ENCODE measurements around the gene NIPA2. TPM values are rescaled to one million over a fixed set of nuclear protein-coding genes. Genes with fewer than 3 reads are reported as not detected.
A peak's percentile ranks its signal among the peaks of the same experiment; 100 is the strongest.
"Not testable (repeated sequence)": the region's sequence is repeated elsewhere in the genome, so short reads cannot be mapped to it uniquely, and the experiment has no call there.

NIPA2 gene
- total RNA-seq = 10 to 100 TPM; 42.2 to 47.9 TPM

DNA sequence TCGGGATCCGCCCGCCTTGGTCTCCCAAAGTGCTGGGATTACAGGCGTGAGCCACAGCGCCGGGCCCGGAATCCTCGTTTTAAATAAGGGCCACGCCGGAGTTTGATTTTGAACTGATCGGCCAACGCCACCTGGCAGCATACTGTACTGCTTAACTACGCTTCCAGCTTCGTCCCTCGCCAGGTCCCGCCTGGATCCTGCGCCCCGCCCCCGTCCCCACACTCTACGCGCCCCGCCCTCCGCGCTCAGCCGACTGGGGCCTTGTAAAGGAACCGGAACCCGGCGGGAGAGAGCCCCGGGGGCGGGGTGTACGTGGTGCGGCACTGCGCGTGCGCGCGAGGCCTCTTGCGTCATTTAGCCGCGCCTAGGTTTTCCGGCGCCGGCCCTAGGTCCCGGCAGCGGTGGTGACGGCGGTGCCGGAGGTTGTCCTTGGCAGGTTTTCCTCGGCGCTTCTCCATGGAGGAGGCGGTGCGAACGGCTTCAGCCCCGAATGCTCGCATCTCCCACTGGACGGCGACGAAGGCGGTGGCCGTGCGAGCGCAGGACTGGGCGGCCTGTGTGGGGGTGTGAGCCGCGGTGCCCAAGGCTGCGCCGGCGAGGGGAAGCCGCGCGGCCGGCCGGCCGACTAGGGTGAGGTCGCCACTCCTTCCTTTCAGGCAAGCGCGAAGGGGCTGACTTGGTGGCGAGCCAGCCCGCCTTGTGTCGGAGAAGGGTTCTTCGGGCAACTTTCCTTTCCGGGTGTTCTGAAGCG, at the start of gene NIPA2:
Gene NIPA2, plus strand, starts transcription at position 375 of the 751 bp plus-strand sequence. CDS start 13,066 bp downstream, outside the sequence.
- H3K4me1 Mint-ChIP-seq = peaks cover 18% of the 10 kb centered on the region
- H3K36me3 Mint-ChIP-seq = peaks cover 13% of the 10 kb centered on the region
- peak within 1 kb of the TSS; percentile 98 for H3K4me3 Mint-ChIP-seq
- H3K27me3 Mint-ChIP-seq = peaks cover 5% of the 10 kb centered on the region
- DNase-seq = peak; percentile 99
- peak within 1 kb of the TSS; percentile 92 for H3K27ac Mint-ChIP-seq
- ATAC-seq (ENCODE audit: low read depth) = peak; percentile 92
- POLR2A ChIA-PET = interaction anchor here (0.5 to 2.7 kb wide), 8 partner anchors 15 to 201 kb away, joined by 3 to 11 read pairs (median 5); partner anchors contain the start of gene TUBGCP5
- peaks cover 1% of the 10 kb centered on the region for H3K9me3 Mint-ChIP-seq

- POLR2A ChIA-PET = no interaction called here
- no peak overlapping the region for H3K4me3 Mint-ChIP-seq
- H3K4me1 Mint-ChIP-seq = peaks cover 25% of the 10 kb centered on the region
- no peak overlapping the region for H3K27ac Mint-ChIP-seq
- peaks cover 24% of the 10 kb centered on the region for H3K36me3 Mint-ChIP-seq
- ATAC-seq (ENCODE audit: low read depth) (no peak), DNase-seq (no peak)
- H3K27me3 Mint-ChIP-seq = no peaks in the 10 kb centered on the region
- H3K9me3 Mint-ChIP-seq = peaks cover 4% of the 10 kb centered on the region
Measured at GRCh38 chr15:22794063-22794462, 44.4 kb upstream of the NIPA2 start.

DNA sequence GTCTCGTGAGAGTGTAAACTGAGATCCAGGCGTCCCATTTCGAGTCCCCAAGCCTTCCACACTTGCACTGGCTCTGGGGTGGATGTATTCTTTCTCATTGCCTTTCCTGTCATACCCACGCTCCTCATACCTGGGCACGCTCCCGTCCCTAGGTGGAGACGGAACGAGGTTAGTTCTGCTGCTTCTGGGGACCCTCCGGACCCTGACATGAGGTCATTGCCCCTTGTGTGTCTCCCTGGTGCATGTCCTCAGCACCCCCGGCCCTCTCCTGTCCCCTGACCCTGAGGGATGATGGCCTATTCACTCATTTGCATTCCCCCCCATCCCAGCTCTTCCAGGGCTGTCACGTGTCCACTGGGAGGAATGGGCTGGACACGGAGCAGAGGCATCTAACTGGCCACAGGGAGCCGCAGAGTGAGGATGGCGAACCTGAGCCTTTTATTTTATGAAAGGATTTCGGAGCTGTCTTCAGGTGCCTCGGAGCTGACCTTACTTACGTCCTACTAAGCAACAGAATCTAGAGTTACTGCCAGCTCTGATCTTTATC, 43.8 kb upstream of the NIPA2 start:
- Mint-ChIP-seq H3K27me3 (no peaks in the 10 kb centered on the region), H3K27ac (no peak overlapping the region), H3K4me1 (peaks cover 25% of the 10 kb centered on the region), H3K36me3 (peaks cover 18% of the 10 kb centered on the region), H3K9me3 (no peaks in the 10 kb centered on the region), H3K4me3 (no peak overlapping the region)
- DNase-seq (no peak), ATAC-seq (ENCODE audit: low read depth) (no peak)
- POLR2A ChIA-PET = no interaction called here

GRCh38 chr15:22795206-22796063, 43.0 kb upstream of the NIPA2 start:
- peaks cover 16% of the 10 kb centered on the region for H3K36me3 Mint-ChIP-seq
- H3K4me1 Mint-ChIP-seq = peaks cover 25% of the 10 kb centered on the region
- H3K4me3 Mint-ChIP-seq = no peak overlapping the region
- no peaks in the 10 kb centered on the region for H3K9me3 Mint-ChIP-seq
- ATAC-seq (ENCODE audit: low read depth) = no peak
- POLR2A ChIA-PET = interaction anchor here (1.2 kb wide), 1 partner anchor 9 kb away, joined by 4 read pairs; the partner anchor contains the start of gene NIPA1
- no peaks in the 10 kb centered on the region for H3K27me3 Mint-ChIP-seq
- DNase-seq = no peak
- H3K27ac Mint-ChIP-seq = no peak overlapping the region

DNA sequence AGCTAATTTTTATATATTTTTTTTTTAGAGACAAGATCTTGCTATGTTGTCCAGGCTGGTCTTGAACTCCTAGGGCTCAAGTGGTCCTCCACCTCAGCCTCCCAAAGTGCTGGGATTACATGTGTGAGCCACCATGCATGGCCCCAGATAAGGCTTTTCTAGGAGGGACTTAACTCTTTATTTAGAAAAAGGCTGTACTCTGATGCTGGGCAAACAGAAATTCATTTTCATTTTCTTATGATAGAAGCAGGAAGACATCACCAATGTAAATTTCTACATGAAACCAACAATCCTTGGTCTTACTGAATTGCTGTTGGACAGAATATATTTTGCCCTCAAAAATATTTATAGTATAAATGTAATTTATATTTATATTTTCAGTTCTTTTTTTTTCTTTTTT, 42.4 kb upstream of the NIPA2 start:
- POLR2A ChIA-PET = interaction anchor here (1.2 kb wide), 1 partner anchor 10 kb away, joined by 4 read pairs; the partner anchor contains the start of gene NIPA1
- DNase-seq (no peak), ATAC-seq (ENCODE audit: low read depth) (no peak)
- Mint-ChIP-seq H3K4me3 (peak overlapping the region; percentile 37), H3K9me3 (no peaks in the 10 kb centered on the region), H3K4me1 (peaks cover 24% of the 10 kb centered on the region), H3K27ac (peak overlapping the region; percentile 58), H3K36me3 (peaks cover 16% of the 10 kb centered on the region), H3K27me3 (no peaks in the 10 kb centered on the region)

GRCh38 chr15:22799902-22800301, 38.6 kb upstream of the NIPA2 start:
- DNase-seq = no peak
- Mint-ChIP-seq H3K27me3 (no peaks in the 10 kb centered on the region), H3K4me3 (no peak overlapping the region), H3K27ac (no peak overlapping the region), H3K9me3 (no peaks in the 10 kb centered on the region), H3K36me3 (peaks cover 4% of the 10 kb centered on the region), H3K4me1 (peaks cover 17% of the 10 kb centered on the region)
- POLR2A ChIA-PET = no interaction called here
- no peak for ATAC-seq (ENCODE audit: low read depth)

DNA sequence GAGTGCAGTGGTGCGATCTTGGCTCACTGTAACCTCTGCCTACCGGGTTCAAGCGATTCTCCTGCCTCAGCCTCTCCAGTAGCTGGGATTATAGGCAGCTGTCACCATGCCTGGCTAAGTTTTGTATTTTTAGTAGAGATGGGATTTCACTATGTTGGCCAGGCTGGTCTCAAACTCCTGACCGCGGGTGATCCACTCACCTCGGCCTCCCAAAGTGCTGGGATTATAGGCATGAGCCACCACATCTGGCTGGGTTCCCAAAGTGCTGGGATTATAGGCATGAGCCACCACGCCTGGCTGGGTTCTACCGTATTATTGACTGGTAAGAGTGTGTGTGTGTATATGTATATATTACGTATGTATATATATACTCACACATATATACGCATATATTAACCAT, 35.5 kb upstream of the NIPA2 start:
- ATAC-seq (ENCODE audit: low read depth); H3K36me3 Mint-ChIP-seq; H3K9me3 Mint-ChIP-seq; H3K27ac Mint-ChIP-seq; H3K4me1 Mint-ChIP-seq; H3K27me3 Mint-ChIP-seq; POLR2A ChIA-PET; DNase-seq; H3K4me3 Mint-ChIP-seq: not testable (repeated sequence)

DNA sequence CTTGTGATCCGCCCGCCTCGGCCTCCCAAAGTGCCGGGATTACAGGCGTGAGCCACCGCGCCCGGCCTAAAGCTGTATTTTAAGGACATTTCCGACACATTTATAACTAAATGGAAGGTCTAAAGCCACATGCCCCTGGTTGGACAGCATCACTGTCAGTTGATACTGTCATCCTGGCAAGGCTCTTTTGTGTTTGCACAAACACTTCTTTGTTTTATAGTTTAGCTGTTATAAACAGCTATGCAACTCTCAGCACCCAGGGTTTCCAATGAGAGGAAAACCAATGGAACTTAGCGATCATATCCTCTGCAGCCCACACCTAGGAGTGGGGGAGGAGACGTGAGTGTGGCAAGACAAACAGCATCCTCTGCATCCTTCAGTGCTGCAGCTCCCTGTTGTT, 32.3 kb upstream of the NIPA2 start:
- no peaks in the 10 kb centered on the region for H3K9me3 Mint-ChIP-seq
- DNase-seq = no peak
- H3K27ac Mint-ChIP-seq = no peak overlapping the region
- H3K4me1 Mint-ChIP-seq = peaks cover 18% of the 10 kb centered on the region
- no peak for ATAC-seq (ENCODE audit: low read depth)
- H3K36me3 Mint-ChIP-seq = no peaks in the 10 kb centered on the region
- H3K4me3 Mint-ChIP-seq = no peak overlapping the region
- POLR2A ChIA-PET = no interaction called here
- no peaks in the 10 kb centered on the region for H3K27me3 Mint-ChIP-seq

- ATAC-seq (ENCODE audit: low read depth) = no peak
- no peak for DNase-seq
- Mint-ChIP-seq H3K27ac (no peak overlapping the region), H3K9me3 (no peaks in the 10 kb centered on the region), H3K27me3 (no peaks in the 10 kb centered on the region), H3K36me3 (no peaks in the 10 kb centered on the region), H3K4me1 (peaks cover 17% of the 10 kb centered on the region), H3K4me3 (no peak overlapping the region)
- POLR2A ChIA-PET = no interaction called here
Measured at GRCh38 chr15:22806664-22807063, 31.8 kb upstream of the NIPA2 start.

- ATAC-seq (ENCODE audit: low read depth); DNase-seq; H3K4me3 Mint-ChIP-seq; H3K27me3 Mint-ChIP-seq; H3K27ac Mint-ChIP-seq; H3K36me3 Mint-ChIP-seq; H3K9me3 Mint-ChIP-seq; POLR2A ChIA-PET: not testable (repeated sequence)
- peaks cover 15% of the 10 kb centered on the region for H3K4me1 Mint-ChIP-seq
Measured at GRCh38 chr15:22807831-22808230, 30.6 kb upstream of the NIPA2 start.

DNA sequence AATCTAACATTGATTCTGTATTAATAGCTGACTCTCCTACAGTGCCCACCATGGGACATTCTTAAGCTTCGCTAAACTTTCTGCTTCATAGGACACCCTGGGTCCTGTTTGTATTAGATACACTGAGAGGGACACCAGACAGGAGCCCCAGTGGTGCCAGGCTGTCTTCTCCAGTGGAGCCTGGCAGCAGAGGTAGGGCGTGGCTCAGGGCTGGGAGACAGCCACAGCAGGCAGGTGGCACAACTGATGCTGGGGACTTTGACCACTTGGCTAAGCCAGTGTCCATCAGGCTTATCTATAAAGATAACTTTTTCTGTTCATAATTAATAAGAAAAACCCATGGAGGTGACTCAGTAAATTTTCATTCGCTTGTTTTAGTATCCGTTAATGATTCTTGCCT, 30.2 kb upstream of the NIPA2 start:
- POLR2A ChIA-PET = no interaction called here
- H3K4me1 Mint-ChIP-seq = peaks cover 15% of the 10 kb centered on the region
- no peak overlapping the region for H3K4me3 Mint-ChIP-seq
- H3K27me3 Mint-ChIP-seq = no peaks in the 10 kb centered on the region
- DNase-seq (no peak), ATAC-seq (ENCODE audit: low read depth) (no peak)
- H3K27ac Mint-ChIP-seq = no peak overlapping the region
- no peaks in the 10 kb centered on the region for H3K36me3 Mint-ChIP-seq
- no peaks in the 10 kb centered on the region for H3K9me3 Mint-ChIP-seq

DNA sequence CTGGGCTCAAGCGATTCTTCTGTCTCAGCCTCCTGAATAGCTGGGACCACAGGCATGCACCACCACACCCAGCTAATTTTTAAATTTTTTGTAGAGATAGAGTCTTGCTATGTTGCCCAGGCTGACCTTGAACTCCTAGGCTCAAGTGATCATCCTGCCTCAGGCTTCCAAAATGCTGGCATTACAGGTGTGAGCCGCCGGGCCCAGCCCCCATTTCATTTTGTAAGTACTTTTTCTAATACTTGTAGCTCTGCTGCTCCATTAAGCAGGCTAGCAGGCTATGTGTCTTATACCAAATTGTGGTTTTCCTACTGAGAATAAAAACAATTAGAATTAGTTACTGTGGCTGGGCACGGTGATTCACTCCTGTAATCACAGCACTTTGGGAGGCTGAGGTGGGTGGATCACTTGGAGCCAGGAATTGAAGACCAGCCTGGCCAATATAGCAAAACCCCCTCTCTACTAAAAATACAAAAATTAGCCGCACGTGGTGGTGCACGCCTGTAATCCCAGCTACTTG, 29.6 kb upstream of the NIPA2 start:
- H3K4me1 Mint-ChIP-seq = peaks cover 15% of the 10 kb centered on the region
- DNase-seq (no peak), ATAC-seq (ENCODE audit: low read depth) (no peak)
- H3K27me3 Mint-ChIP-seq = no peaks in the 10 kb centered on the region
- no peaks in the 10 kb centered on the region for H3K36me3 Mint-ChIP-seq
- H3K27ac Mint-ChIP-seq = no peak overlapping the region
- no peak overlapping the region for H3K4me3 Mint-ChIP-seq
- no peaks in the 10 kb centered on the region for H3K9me3 Mint-ChIP-seq
- POLR2A ChIA-PET = no interaction called here

DNA sequence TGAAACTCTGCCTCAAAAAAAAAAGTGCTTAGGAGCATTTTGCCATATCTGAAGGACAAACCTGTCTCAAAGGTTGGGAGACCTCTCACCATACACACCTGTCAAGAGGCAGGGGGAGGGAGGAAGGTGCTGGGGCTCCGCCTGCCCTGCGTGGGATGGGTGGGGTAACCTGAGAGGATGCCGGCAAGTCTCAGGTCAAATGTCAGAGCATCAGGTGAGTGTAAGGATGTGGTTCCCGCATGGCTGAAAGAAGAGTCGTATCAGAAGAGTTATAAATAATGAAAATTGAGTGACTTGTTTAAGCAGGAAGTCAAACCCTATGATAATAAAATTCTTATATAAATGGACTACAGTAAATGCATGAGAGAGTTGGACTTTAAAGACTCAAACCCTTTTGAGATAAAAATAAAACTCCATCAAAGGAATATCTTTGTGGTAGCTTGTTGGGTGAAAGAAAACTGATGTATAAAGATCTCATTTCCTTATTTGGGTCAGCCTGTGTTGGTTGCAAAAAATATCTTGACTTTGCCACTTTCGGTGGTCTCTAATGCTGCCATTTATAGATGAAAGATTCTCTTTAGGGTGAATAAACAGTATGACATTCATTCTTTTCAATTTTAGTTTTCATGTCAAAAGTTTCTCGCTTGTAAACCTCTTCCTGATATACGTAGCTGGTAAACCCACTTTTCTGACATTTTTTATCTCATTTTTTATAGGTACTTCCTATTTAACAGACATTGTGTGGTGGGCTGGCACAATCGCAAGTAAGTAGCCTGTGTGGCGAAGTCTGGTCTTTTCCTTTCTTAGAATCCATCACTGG, 28.2 kb upstream of the NIPA2 start:
- peaks cover 15% of the 10 kb centered on the region for H3K4me1 Mint-ChIP-seq
- POLR2A ChIA-PET = no interaction called here
- H3K36me3 Mint-ChIP-seq = peaks cover 2% of the 10 kb centered on the region
- ATAC-seq (ENCODE audit: low read depth) (peak; percentile 76), DNase-seq (no peak)
- H3K9me3 Mint-ChIP-seq = no peaks in the 10 kb centered on the region
- H3K27me3 Mint-ChIP-seq = no peaks in the 10 kb centered on the region
- peak overlapping the region; percentile 46 for H3K27ac Mint-ChIP-seq
- H3K4me3 Mint-ChIP-seq = peak overlapping the region; percentile 35
